ENCODE measurements around the gene POLR1F. TPM values are rescaled to one million over a fixed set of nuclear protein-coding genes. Genes with fewer than 3 reads are reported as not detected.

The POLR1F gene, protein sequence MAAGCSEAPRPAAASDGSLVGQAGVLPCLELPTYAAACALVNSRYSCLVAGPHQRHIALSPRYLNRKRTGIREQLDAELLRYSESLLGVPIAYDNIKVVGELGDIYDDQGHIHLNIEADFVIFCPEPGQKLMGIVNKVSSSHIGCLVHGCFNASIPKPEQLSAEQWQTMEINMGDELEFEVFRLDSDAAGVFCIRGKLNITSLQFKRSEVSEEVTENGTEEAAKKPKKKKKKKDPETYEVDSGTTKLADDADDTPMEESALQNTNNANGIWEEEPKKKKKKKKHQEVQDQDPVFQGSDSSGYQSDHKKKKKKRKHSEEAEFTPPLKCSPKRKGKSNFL
- total RNA-seq, result 10 to 100 TPM; 25.8 to 32.2 TPM

GRCh38 chr7:19708397-19709248, at the start of gene POLR1F:
TSS of gene POLR1F (minus strand) at chr7:19709037. CDS start at chr7:19709016, 21 bp downstream.
- peak within 1 kb of the TSS; percentile 89 for H3K4me3 Mint-ChIP-seq
- POLR2A ChIA-PET, result interaction anchor here (0.7 to 0.8 kb wide), 2 partner anchors 11 to 622 kb away, joined by 3 read pairs; partner anchors contain the start of gene ITGB8
- intact Hi-C loops (cut with DNase I, micrococcal nuclease), result loop anchor here in 1 of 2 experiments (5.0 kb wide), 4 partner anchors 624 to 1766 kb away; partner anchors contain the start of genes ITGB8, SNX13 and SP4
- ATAC-seq, result peak; percentile 96
- H3K4me1 Mint-ChIP-seq, result peaks cover 41% of the 10 kb centered on the region
- CTCF ChIA-PET, result interaction anchor here (0.7 to 4.6 kb wide), 10 partner anchors 8 to 1239 kb away, joined by 3 to 42 read pairs (median 3); partner anchors contain the start of gene ITGB8
- H3K36me3 Mint-ChIP-seq (ENCODE audit: low read depth), result peaks cover 9% of the 10 kb centered on the region
- peak; percentile 96 for DNase-seq
- H3K27ac Mint-ChIP-seq, result peak within 1 kb of the TSS; percentile 90
- no peaks in the 10 kb centered on the region for H3K27me3 Mint-ChIP-seq
- no peaks in the 10 kb centered on the region for H3K9me3 Mint-ChIP-seq (ENCODE audit: low read depth)

DNA sequence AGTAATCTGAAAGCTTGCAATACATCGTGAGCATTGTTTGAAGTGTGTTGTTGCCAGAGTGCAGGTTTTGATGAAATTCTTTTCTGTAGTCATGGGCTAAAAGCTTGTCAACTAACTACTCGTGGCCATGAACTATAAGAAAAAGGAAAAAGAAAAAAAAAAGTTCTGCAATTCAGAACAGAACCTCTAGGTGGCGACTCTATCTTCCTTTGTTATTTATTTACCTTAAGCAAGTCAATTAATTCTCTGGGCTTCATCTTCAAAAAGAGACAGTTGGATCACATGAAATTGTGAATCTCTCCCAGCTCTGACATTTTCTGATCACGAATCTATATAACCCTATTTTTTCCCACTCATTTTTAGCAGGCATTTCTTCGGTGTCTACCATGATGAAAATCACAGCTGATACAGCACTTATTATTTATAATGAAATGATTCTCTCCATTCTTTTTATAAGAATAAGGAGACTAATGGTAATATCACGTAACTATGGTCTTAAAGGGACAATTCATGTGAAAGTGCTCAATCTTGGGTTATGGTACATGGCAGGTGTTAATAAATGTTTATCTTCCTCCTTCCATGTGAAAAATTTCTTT, 45.8 kb upstream of the POLR1F start:
- intact Hi-C loops (cut with DNase I, micrococcal nuclease), result loop anchor here (1.0 to 10.0 kb wide), 7 partner anchors 418 to 844 kb away; no protein-coding TSS in a partner anchor
- CTCF ChIA-PET, result interaction anchor here (0.7 to 2.3 kb wide), 8 partner anchors 9 to 849 kb away, joined by 3 to 8 read pairs (median 3); no protein-coding TSS in a partner anchor
- no peak overlapping the region for H3K27ac Mint-ChIP-seq
- H3K4me1 Mint-ChIP-seq, result no peaks in the 10 kb centered on the region
- ATAC-seq (no peak), DNase-seq (no peak)
- H3K4me3 Mint-ChIP-seq, result no peak overlapping the region
- POLR2A ChIA-PET, result no interaction called here
- no peaks in the 10 kb centered on the region for H3K36me3 Mint-ChIP-seq (ENCODE audit: low read depth)
- no peaks in the 10 kb centered on the region for H3K9me3 Mint-ChIP-seq (ENCODE audit: low read depth)
- peaks cover 11% of the 10 kb centered on the region for H3K27me3 Mint-ChIP-seq

- ATAC-seq (no peak), DNase-seq (no peak)
- Mint-ChIP-seq H3K4me1 (no peaks in the 10 kb centered on the region), H3K4me3 (no peak overlapping the region), H3K9me3 (ENCODE audit: low read depth) (no peaks in the 10 kb centered on the region), H3K36me3 (ENCODE audit: low read depth) (no peaks in the 10 kb centered on the region), H3K27ac (no peak overlapping the region), H3K27me3 (peaks cover 14% of the 10 kb centered on the region)
- ChIA-PET POLR2A (no interaction called here), CTCF (interaction anchor here (0.7 to 1.4 kb wide), 4 partner anchors 17 to 846 kb away, joined by 3 to 5 read pairs (median 3); no protein-coding TSS in a partner anchor)
- intact Hi-C loops (cut with DNase I, micrococcal nuclease), result loop anchor here (5.0 to 10.0 kb wide), 4 partner anchors 420 to 693 kb away; no protein-coding TSS in a partner anchor
Observed at GRCh38 chr7:19752020-19752419, 43.2 kb upstream of the POLR1F start.

- Mint-ChIP-seq H3K9me3 (ENCODE audit: low read depth) (no peaks in the 10 kb centered on the region), H3K4me1 (no peaks in the 10 kb centered on the region), H3K36me3 (ENCODE audit: low read depth) (no peaks in the 10 kb centered on the region), H3K4me3 (no peak overlapping the region), H3K27ac (no peak overlapping the region), H3K27me3 (peaks cover 8% of the 10 kb centered on the region)
- intact Hi-C loops (cut with DNase I, micrococcal nuclease), result loop anchor here (5.0 to 10.0 kb wide), 4 partner anchors 423 to 695 kb away; no protein-coding TSS in a partner anchor
- POLR2A ChIA-PET, result no interaction called here
- CTCF ChIA-PET, result no interaction called here
- DNase-seq, result no peak
- no peak for ATAC-seq
Observed at GRCh38 chr7:19749658-19750057, 40.8 kb upstream of the POLR1F start.

GRCh38 chr7:19747740-19748339, 39.0 kb upstream of the POLR1F start:
- Mint-ChIP-seq H3K27ac (no peak overlapping the region), H3K36me3 (ENCODE audit: low read depth) (no peaks in the 10 kb centered on the region), H3K4me1 (no peaks in the 10 kb centered on the region), H3K27me3 (peaks cover 5% of the 10 kb centered on the region), H3K9me3 (ENCODE audit: low read depth) (no peaks in the 10 kb centered on the region), H3K4me3 (no peak overlapping the region)
- ATAC-seq (no peak), DNase-seq (no peak)
- intact Hi-C loops (cut with DNase I, micrococcal nuclease), result loop anchor here (1.0 to 2.0 kb wide), 2 partner anchors 850 to 851 kb away; no protein-coding TSS in a partner anchor
- ChIA-PET POLR2A (no interaction called here), CTCF (interaction anchor here (0.6 to 2.7 kb wide), 16 partner anchors 8 to 850 kb away, joined by 3 to 15 read pairs (median 3); partner anchors contain the start of genes POLR1F and TMEM196)

- intact Hi-C loops (cut with DNase I, micrococcal nuclease), result no loop called here
- CTCF ChIA-PET, result interaction anchor here (0.6 kb wide), 1 partner anchor 858 kb away, joined by 3 read pairs; no protein-coding TSS in a partner anchor
Observed at GRCh38 chr7:19744075-19744474, 35.2 kb upstream of the POLR1F start.

GRCh38 chr7:19728716-19729115, 19.9 kb upstream of the POLR1F start:
- Mint-ChIP-seq H3K4me3 (no peak overlapping the region), H3K27ac (no peak overlapping the region), H3K4me1 (no peaks in the 10 kb centered on the region), H3K9me3 (ENCODE audit: low read depth) (no peaks in the 10 kb centered on the region), H3K27me3 (peaks cover 5% of the 10 kb centered on the region), H3K36me3 (ENCODE audit: low read depth) (no peaks in the 10 kb centered on the region)
- ATAC-seq (no peak), DNase-seq (no peak)
- ChIA-PET CTCF (interaction anchor here (1.1 kb wide), 1 partner anchor 869 kb away, joined by 3 read pairs; no protein-coding TSS in a partner anchor), POLR2A (no interaction called here)
- intact Hi-C loops (cut with DNase I, micrococcal nuclease), result no loop called here

More at GRCh38 chr7:19744075-19744474, 35.2 kb upstream of the POLR1F start:
- DNase-seq (no peak), ATAC-seq (no peak)
- H3K9me3 Mint-ChIP-seq (ENCODE audit: low read depth), result no peaks in the 10 kb centered on the region
- H3K4me3 Mint-ChIP-seq, result no peak overlapping the region
- no peaks in the 10 kb centered on the region for H3K36me3 Mint-ChIP-seq (ENCODE audit: low read depth)
- POLR2A ChIA-PET, result no interaction called here
- H3K27ac Mint-ChIP-seq, result no peak overlapping the region
- H3K27me3 Mint-ChIP-seq, result peaks cover 3% of the 10 kb centered on the region
- H3K4me1 Mint-ChIP-seq, result no peaks in the 10 kb centered on the region

DNA sequence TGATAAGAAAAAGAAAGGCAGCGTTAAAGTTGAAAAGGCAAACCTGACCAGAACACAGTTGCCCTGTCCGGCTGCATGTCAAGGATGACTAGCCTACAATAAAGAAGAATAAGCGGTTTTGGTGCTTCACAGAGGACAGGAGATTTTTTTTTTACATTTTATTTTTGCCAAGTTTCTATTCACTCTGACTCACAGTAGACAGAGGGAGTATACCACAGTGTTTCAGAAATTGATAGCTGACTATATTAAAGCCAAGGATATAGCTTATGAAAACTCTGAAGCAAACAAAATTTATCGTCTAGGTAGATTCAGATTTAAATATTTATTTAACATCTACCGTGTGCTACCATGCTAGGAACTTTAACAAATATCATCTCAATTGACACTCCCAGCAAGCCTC, 16.9 kb upstream of the POLR1F start:
- intact Hi-C loops (cut with DNase I, micrococcal nuclease), result no loop called here
- Mint-ChIP-seq H3K27me3 (peaks cover 7% of the 10 kb centered on the region), H3K36me3 (ENCODE audit: low read depth) (no peaks in the 10 kb centered on the region), H3K4me1 (no peaks in the 10 kb centered on the region), H3K4me3 (no peak overlapping the region), H3K9me3 (ENCODE audit: low read depth) (no peaks in the 10 kb centered on the region), H3K27ac (no peak overlapping the region)
- no peak for ATAC-seq
- CTCF ChIA-PET, result interaction anchor here (0.6 to 1.0 kb wide), 2 partner anchors 22 to 1458 kb away, joined by 3 read pairs; no protein-coding TSS in a partner anchor
- DNase-seq, result no peak
- POLR2A ChIA-PET, result no interaction called here

DNA sequence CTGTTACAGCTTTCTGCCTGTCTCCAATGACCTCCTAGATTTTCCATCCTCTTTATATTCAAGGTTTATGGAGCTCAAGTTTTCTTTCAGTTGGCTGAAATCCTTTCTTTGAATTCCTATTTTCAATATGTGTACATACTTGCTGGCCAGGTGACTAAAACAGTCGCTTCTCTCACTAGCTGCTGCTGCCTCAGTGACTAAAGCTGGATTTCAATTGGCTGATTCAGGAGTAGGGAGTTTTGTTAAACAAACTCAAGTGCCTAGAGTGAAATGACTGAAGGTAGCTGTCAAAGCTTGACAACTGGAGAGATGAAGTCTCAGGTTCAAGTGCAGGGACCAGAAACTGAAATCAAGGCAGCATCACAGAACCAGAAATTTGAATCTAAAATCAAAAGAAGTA, 6.7 kb upstream of the POLR1F start:
- intact Hi-C loops (cut with DNase I, micrococcal nuclease), result no loop called here
- Mint-ChIP-seq H3K4me1 (peaks cover 3% of the 10 kb centered on the region), H3K27me3 (no peaks in the 10 kb centered on the region), H3K4me3 (no peak overlapping the region), H3K27ac (no peak overlapping the region), H3K9me3 (ENCODE audit: low read depth) (no peaks in the 10 kb centered on the region), H3K36me3 (ENCODE audit: low read depth) (no peaks in the 10 kb centered on the region)
- ATAC-seq (peak; percentile 33), DNase-seq (no peak)
- ChIA-PET POLR2A (no interaction called here), CTCF (interaction anchor here (0.9 to 3.7 kb wide), 3 partner anchors 10 to 883 kb away, joined by 3 to 78 read pairs (median 3); partner anchors contain the start of gene TMEM196)

GRCh38 chr7:19713676-19714075, 4.8 kb upstream of the POLR1F start:
- POLR2A ChIA-PET, result no interaction called here
- H3K4me3 Mint-ChIP-seq, result no peak overlapping the region
- no peak for ATAC-seq
- intact Hi-C loops (cut with DNase I, micrococcal nuclease), result loop anchor here (1.0 to 5.0 kb wide), 3 partner anchors 459 to 885 kb away; no protein-coding TSS in a partner anchor
- no peaks in the 10 kb centered on the region for H3K9me3 Mint-ChIP-seq (ENCODE audit: low read depth)
- no peak overlapping the region for H3K27ac Mint-ChIP-seq
- H3K27me3 Mint-ChIP-seq, result no peaks in the 10 kb centered on the region
- CTCF ChIA-PET, result interaction anchor here (0.6 to 3.7 kb wide), 14 partner anchors 13 to 884 kb away, joined by 3 to 78 read pairs (median 3); no protein-coding TSS in a partner anchor
- peak; percentile 55 for DNase-seq
- H3K4me1 Mint-ChIP-seq, result peaks cover 15% of the 10 kb centered on the region
- no peaks in the 10 kb centered on the region for H3K36me3 Mint-ChIP-seq (ENCODE audit: low read depth)
